ENCODE measurements around the gene TTC7B. TPM values are rescaled to one million over a fixed set of nuclear protein-coding genes. Genes with fewer than 3 reads are reported as not detected.

TTC7B gene
- total and polyA plus RNA-seq, 2 experiments from 2014 or later, result 7.9 to 28.6 TPM

- TF ChIP-seq ZNF331 (CRISPR knock-in tag; IDR thresholded peaks at IDR 0.05; ENCODE audit: low read depth), result no peak
- no peak for TF ChIP-seq ZNF114 (CRISPR knock-in tag; IDR thresholded peaks at IDR 0.05)
- no peak for TF ChIP-seq CTCF (conservative IDR thresholded peaks at IDR 0.05; ENCODE audit: low read depth in 2 of 2)
- no peak for TF ChIP-seq CREB1 (CRISPR knock-in tag; IDR thresholded peaks at IDR 0.05; ENCODE audit: low read depth)
Observed at GRCh38 chr14:90587252-90587910, 228.8 kb downstream of the TTC7B start (continued).

- Mint-ChIP-seq H3K27me3 (ENCODE audit: insufficient read depth, low read depth, poor library complexity) (peaks cover 2% of the 10 kb centered on the region), H3K4me3 (no peak overlapping the region), H3K36me3 (ENCODE audit: low read depth) (no peaks in the 10 kb centered on the region), H3K9me3 (no peaks in the 10 kb centered on the region; the same call in 2 of the 3 replicates), H3K4me1 (peaks cover 6% of the 10 kb centered on the region; the same call in 2 of the 3 replicates), H3K27ac (no peak overlapping the region)
- H3K4me1 ChIP-seq (ENCODE audit: insufficient read depth), result no peaks in the 10 kb centered on the region
- no peaks in the 10 kb centered on the region for H3F3A ChIP-seq (replicated peaks; ENCODE audit: low read depth)
- H3K4me2 ChIP-seq, result no peak overlapping the region
- H4K20me1 ChIP-seq (replicated peaks; ENCODE audit: insufficient read depth), result no peaks in the 10 kb centered on the region
- H3K27ac ChIP-seq (ENCODE audit: low read depth), result no peak overlapping the region
- H3K36me3 ChIP-seq (ENCODE audit: insufficient read depth), result no peaks in the 10 kb centered on the region
- H3K9me2 ChIP-seq (ENCODE audit: insufficient read depth), result no peaks in the 10 kb centered on the region
- no peak overlapping the region for H3K4me3 ChIP-seq
- DNase-seq (ENCODE audit: low spot score) (no peak), ATAC-seq (peak; percentile 27; the same call in 2 of the 3 replicates)
- no peaks in the 10 kb centered on the region for H3K27me3 ChIP-seq (ENCODE audit: insufficient read depth)
- no peak overlapping the region for H2AFZ ChIP-seq
- no peaks in the 10 kb centered on the region for H3K79me2 ChIP-seq (replicated peaks; ENCODE audit: insufficient read depth)
- TF ChIP-seq STAT1 (IDR thresholded peaks at IDR 0.05; ENCODE audit: unreplicated experiment) (no peak), ZNF331 (CRISPR knock-in tag; IDR thresholded peaks at IDR 0.05; ENCODE audit: low read depth) (no peak), EZH2phosphoT487 (IDR thresholded peaks at IDR 0.05; ENCODE audit: unreplicated experiment) (no peak), ZNF462 (CRISPR knock-in tag; IDR thresholded peaks at IDR 0.05) (no peak), POLR2AphosphoS5 (IDR thresholded peaks at IDR 0.05; ENCODE audit: low read depth) (no peak), JUNB (IDR thresholded peaks at IDR 0.05; ENCODE audit: unreplicated experiment) (no peak), CTCF (conservative IDR thresholded peaks at IDR 0.05; ENCODE audit: low read depth in 2 of 2) (no peak), REST (IDR thresholded peaks at IDR 0.05; ENCODE audit: unreplicated experiment) (no peak), CREB1 (CRISPR knock-in tag; IDR thresholded peaks at IDR 0.05; ENCODE audit: low read depth) (no peak)
Observed at GRCh38 chr14:90585106-90585505, 231.1 kb downstream of the TTC7B start.

Data from GM23338 (cell line).